Astrocyte (in vitro differentiated cells and primary cell): Measurements from ENCODE around the gene CORO7.

Experiments
- EZH2 ChIP-seq: IDR thresholded peaks from 2 replicates; pipeline ENCODE4 v1.6.1; 2012; ENCODE audit warnings: mild to moderate bottlenecking, low read length, inconsistent platforms; ENCODE audit not compliant: insufficient read depth
- TF ChIP-seq, protein P1 (sequence below): IDR thresholded peaks from 2 replicates; pipeline ENCODE4 v1.5.1; 2011; ENCODE audit warnings: low read depth, mild to moderate bottlenecking, inconsistent platforms, low read length, moderate library complexity; ENCODE audit not compliant: insufficient read depth

DNA sequence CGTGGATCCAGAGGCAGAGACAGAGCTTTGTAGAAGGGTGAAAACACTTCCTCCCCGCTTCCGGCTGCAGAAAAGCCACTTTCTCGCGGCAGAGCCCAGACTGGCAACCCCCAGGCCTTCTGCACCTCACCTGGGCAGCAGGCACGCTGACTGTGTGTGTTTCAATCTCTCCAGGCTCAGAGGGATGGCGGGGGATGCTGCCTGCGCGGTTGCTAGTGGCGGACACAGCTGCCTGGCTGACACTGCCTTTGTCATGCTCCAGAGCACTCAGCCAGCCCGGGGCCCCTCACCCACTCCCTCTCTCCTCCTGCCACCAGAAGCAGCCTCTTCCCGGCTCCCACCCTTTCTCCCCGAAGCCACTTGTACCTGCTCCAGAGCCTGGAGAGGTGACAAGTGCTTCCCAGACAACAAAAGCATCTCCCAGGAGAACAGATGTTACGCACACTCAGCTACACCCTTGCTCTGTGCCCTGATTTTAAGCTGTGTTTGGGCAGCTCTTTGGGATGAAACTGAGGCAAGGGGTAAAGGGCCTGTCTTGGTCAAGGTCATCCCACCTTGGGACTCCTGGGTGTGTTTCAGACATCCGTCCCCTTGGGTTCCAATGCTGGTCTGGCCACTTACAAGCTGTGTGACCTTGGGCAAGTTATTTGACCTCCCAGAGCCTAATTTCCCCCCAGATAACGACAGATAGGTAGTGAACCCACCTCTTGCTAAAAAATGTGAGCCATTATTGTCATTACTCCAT, 109.8 kb downstream of the CORO7 start:
- TF ChIP-seq, protein P1, sequence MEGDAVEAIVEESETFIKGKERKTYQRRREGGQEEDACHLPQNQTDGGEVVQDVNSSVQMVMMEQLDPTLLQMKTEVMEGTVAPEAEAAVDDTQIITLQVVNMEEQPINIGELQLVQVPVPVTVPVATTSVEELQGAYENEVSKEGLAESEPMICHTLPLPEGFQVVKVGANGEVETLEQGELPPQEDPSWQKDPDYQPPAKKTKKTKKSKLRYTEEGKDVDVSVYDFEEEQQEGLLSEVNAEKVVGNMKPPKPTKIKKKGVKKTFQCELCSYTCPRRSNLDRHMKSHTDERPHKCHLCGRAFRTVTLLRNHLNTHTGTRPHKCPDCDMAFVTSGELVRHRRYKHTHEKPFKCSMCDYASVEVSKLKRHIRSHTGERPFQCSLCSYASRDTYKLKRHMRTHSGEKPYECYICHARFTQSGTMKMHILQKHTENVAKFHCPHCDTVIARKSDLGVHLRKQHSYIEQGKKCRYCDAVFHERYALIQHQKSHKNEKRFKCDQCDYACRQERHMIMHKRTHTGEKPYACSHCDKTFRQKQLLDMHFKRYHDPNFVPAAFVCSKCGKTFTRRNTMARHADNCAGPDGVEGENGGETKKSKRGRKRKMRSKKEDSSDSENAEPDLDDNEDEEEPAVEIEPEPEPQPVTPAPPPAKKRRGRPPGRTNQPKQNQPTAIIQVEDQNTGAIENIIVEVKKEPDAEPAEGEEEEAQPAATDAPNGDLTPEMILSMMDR, result no peak
- no peak for TF ChIP-seq EZH2
